HCT116 (cell line): ENCODE data around the gene AKAP12. TPM values are rescaled to one million over a fixed set of nuclear protein-coding genes. Genes with fewer than 3 reads are reported as not detected.
"Not testable (repeated sequence)": the region's sequence is repeated elsewhere in the genome, so short reads cannot be mapped to it uniquely, and the experiment has no call there.

Experiments used
- ATAC-seq: fragments of 200-7000 bp; cut with Tn5 transposase; 2 replicates; pipeline ENCODE4 v1.9.1; 2020; ENCODE audit warnings: mild to moderate bottlenecking, moderate library complexity
- BruUV-seq: library from RNA; stranded (reverse); fragments of 400-500 nt; replicated peaks from 2 replicates; lab custom pipeline; 2021; lab: Mats Ljungman, UMichigan
- CTCF ChIA-PET: fragments of 300-600 bp; sonication (Branson Sonifier 250); formaldehyde crosslinking; loops from one replicate; lab custom pipeline; 2021; ENCODE audit warnings: antibody characterized with exemption; lab: Charles Lee
- POLR2A ChIA-PET: fragments of 300-600, 350-600 bp; sonication (Branson Sonifier 250); formaldehyde crosslinking; loops from one replicate; lab custom pipeline; 2021; ENCODE audit warnings: antibody characterized with exemption; lab: Charles Lee
- RAD21 ChIA-PET, 2 experiments: fragments of 300-600 bp; sonication (Branson Sonifier 250); formaldehyde crosslinking; loops; one replicate each; lab custom pipeline; 2023; ENCODE audit warnings: low total read pairs in 2 of 2; ENCODE audit not compliant: uncharacterized antibody in 2 of 2, unreplicated experiment in 2 of 2, low non-redundant PET in 1 of 2; lab: Charles Lee
- DNase-seq: peaks from one replicate; pipeline ENCODE4 v3.0.0-alpha.2; 2010; ENCODE audit warnings: low read depth, low spot score
- H2AFZ ChIP-seq: fragments of 200-600 bp; shearing (Covaris generic), sonication (generic); 2 replicates; pipeline ENCODE4 v1.6.1; 2017; ENCODE audit warnings: low read depth, mixed run types, mixed read lengths, antibody characterized with exemption, low read length; ENCODE audit not compliant: poor library complexity, severe bottlenecking
- H3K27ac ChIP-seq: 2 replicates; pipeline ENCODE4 v1.5.1; 2012; ENCODE audit warnings: low read depth, low read length
- H3K27me3 ChIP-seq: fragments of 200-600 bp; sonication (generic); 2 replicates; pipeline ENCODE4 v1.6.1; 2016; ENCODE audit warnings: mixed run types, low read length, mixed read lengths; ENCODE audit not compliant: insufficient read depth
- H3K36me3 ChIP-seq, 2 experiments: fragments of 200-500 bp in 1 of 2; fragments of 200-600 bp in 1 of 2; sonication (Bioruptor generic) in 1 of 2; sonication (generic) in 1 of 2; 2 replicates each; pipeline versions ENCODE4 v1.5.1 to v1.6.1; 2014 to 2016; ENCODE audit warnings: low read length in 2 of 2, inconsistent platforms in 1 of 2, mixed read lengths in 1 of 2, mixed run types in 1 of 2; ENCODE audit not compliant: insufficient read depth in 2 of 2, control insufficient read depth in 1 of 2
- H3K4me1 ChIP-seq, 2 experiments: fragments of 200-600 bp in 1 of 2; sonication (generic) in 1 of 2; 2 replicates each; pipeline versions ENCODE4 v1.5.1 to v1.6.1; 2012 to 2017; ENCODE audit warnings: low read length in 2 of 2, inconsistent platforms in 1 of 2, mild to moderate bottlenecking in 1 of 2, mixed read lengths in 1 of 2, mixed run types in 1 of 2, moderate library complexity in 1 of 2; ENCODE audit not compliant: insufficient read depth in 2 of 2, control insufficient read depth in 1 of 2
- H3K4me2 ChIP-seq: fragments of 200-600 bp; sonication (generic); 2 replicates; pipeline ENCODE4 v1.6.1; 2017; ENCODE audit warnings: mixed run types, low read length, mixed read lengths
- H3K4me3 ChIP-seq, 2 experiments: fragments of 200-600 bp in 1 of 2; sonication (generic) in 1 of 2; replicated peaks in 1 of 2; 2 replicates each; pipeline ENCODE4 v1.5.1; 2011 to 2016; ENCODE audit warnings: low read length in 2 of 2, control low read depth in 1 of 2, low read depth in 1 of 2, mild to moderate bottlenecking in 1 of 2, mixed read lengths in 1 of 2, mixed run types in 1 of 2
- H3K79me2 ChIP-seq: fragments of 200-600 bp; sonication (generic); 2 replicates; pipeline ENCODE4 v1.6.1; 2017; ENCODE audit warnings: mild to moderate bottlenecking, mixed run types, low read length, moderate library complexity, mixed read lengths; ENCODE audit not compliant: insufficient read depth
- H3K9ac ChIP-seq: fragments of 200-600 bp; sonication (generic); 2 replicates; pipeline ENCODE4 v1.6.1; 2016; ENCODE audit warnings: low read length, mixed read lengths
- H3K9me2 ChIP-seq: fragments of 200-600 bp; sonication (generic), shearing (Covaris generic); 2 replicates; pipeline ENCODE4 v1.6.1; 2017; ENCODE audit warnings: mixed run types, mild to moderate bottlenecking, moderate library complexity; ENCODE audit not compliant: insufficient read depth
- H3K9me3 ChIP-seq, 2 experiments: fragments of 200-500 bp in 1 of 2; fragments of 200-600 bp in 1 of 2; sonication (Bioruptor generic) in 1 of 2; sonication (generic) in 1 of 2; 2 replicates each; pipeline ENCODE4 v1.6.1; 2014 to 2017; ENCODE audit warnings: low read length in 2 of 2, mixed read lengths in 2 of 2, inconsistent platforms in 1 of 2, low read depth in 1 of 2, mild to moderate bottlenecking in 1 of 2, mixed run types in 1 of 2, moderate library complexity in 1 of 2; ENCODE audit not compliant: control insufficient read depth in 1 of 2, insufficient read depth in 1 of 2
- H4K20me1 ChIP-seq: fragments of 200-600 bp; sonication (generic), shearing (Covaris generic); 2 replicates; pipeline ENCODE4 v1.6.1; 2017; ENCODE audit warnings: mixed run types, mild to moderate bottlenecking, moderate library complexity; ENCODE audit not compliant: insufficient read depth
- CTCF ChIP-seq, 3 experiments: fragments of 200-600 bp in 1 of 3; sonication (generic) in 1 of 3; IDR thresholded peaks in 2 of 3; conservative IDR thresholded peaks in 1 of 3; 2 replicates each; pipeline ENCODE4 v1.5.1; 2012 to 2017; ENCODE audit warnings: low read depth in 2 of 3, low read length in 2 of 3, antibody characterized with exemption in 1 of 3, borderline replicate concordance in 1 of 3, control low read depth in 1 of 3, mild to moderate bottlenecking in 1 of 3, mixed read lengths in 1 of 3, mixed run types in 1 of 3, moderate library complexity in 1 of 3; ENCODE audit not compliant: insufficient read depth in 1 of 3
- MAX ChIP-seq: IDR thresholded peaks from 2 replicates; pipeline ENCODE4 v1.6.1; 2012
- YY1 ChIP-seq: IDR thresholded peaks from 2 replicates; pipeline ENCODE4 v1.6.1; 2011; ENCODE audit warnings: low read length, low read depth, moderate library complexity, mild to moderate bottlenecking; ENCODE audit not compliant: insufficient replicate concordance; ENCODE audit errors: extremely low read depth
- intact Hi-C: fragments of 100-400 bp; cut with micrococcal nuclease; formaldehyde crosslinking; loops from 2 replicates; pipeline ENCODE4 v1.10.0; 2022
- total RNA-seq: library from RNA; stranded (reverse); gene quantifications from one replicate; pipeline ENCODE4 v1.2.1, GENCODE V29; 2021; ENCODE audit not compliant: unreplicated experiment

AKAP12 gene
- total RNA-seq, 1 experiment from 2014 or later: 1,220 TPM

- H4K20me1 ChIP-seq, H3K4me1 ChIP-seq, intact Hi-C loops, H3K36me3 ChIP-seq, H3K27me3 ChIP-seq, BruUV-seq, POLR2A ChIA-PET, H2AFZ ChIP-seq, DNase-seq, H3K9me3 ChIP-seq, H3K27ac ChIP-seq, H3K9ac ChIP-seq, CTCF ChIA-PET, ATAC-seq, H3K4me3 ChIP-seq, H3K9me2 ChIP-seq, H3K4me2 ChIP-seq: not testable (repeated sequence)
- peaks cover 86% of the 10 kb centered on the region for H3K79me2 ChIP-seq
- RAD21 ChIA-PET: interaction anchor here in 1 of 2 experiments (0.7 kb wide), 1 partner anchor 546 kb away, joined by 3 read pairs; no protein-coding TSS in a partner anchor
Measured at GRCh38 chr6:151382631-151383030, 142.9 kb downstream of the AKAP12 start.

GRCh38 chr6:151384151-151384550 is 144.4 kb downstream of the AKAP12 start:
- no peaks in the 10 kb centered on the region for H3K9me2 ChIP-seq
- peaks cover 11 to 12% of the 10 kb centered on the region in 2 experiments for H3K4me1 ChIP-seq
- no peaks in the 10 kb centered on the region for H3K27me3 ChIP-seq
- H4K20me1 ChIP-seq: no peaks in the 10 kb centered on the region
- intact Hi-C loops: no loop called here
- no TSS peak for BruUV-seq
- no peak overlapping the region for H3K4me3 ChIP-seq
- ATAC-seq (no peak), DNase-seq (no peak)
- ChIA-PET POLR2A (no interaction called here), CTCF (interaction anchor here (0.9 kb wide), 1 partner anchor 9 kb away, joined by 3 read pairs; no protein-coding TSS in a partner anchor), RAD21 (no interaction called here)
- no peak overlapping the region for H3K9ac ChIP-seq
- H2AFZ ChIP-seq: no peak overlapping the region
- TF ChIP-seq CTCF (IDR thresholded peaks at IDR 0.05 in 2 of 3, conservative IDR thresholded peaks at IDR 0.05 in 1 of 3; ENCODE audit: borderline replicate concordance in 1 of 3, insufficient read depth in 1 of 3, low read depth in 2 of 3, low read length in 2 of 3): no peak
- no peak for TF ChIP-seq MAX
- no peak for TF ChIP-seq YY1
- no peak overlapping the region for H3K4me2 ChIP-seq
- H3K9me3 ChIP-seq: no peaks in the 10 kb centered on the region
- H3K27ac ChIP-seq: no peak overlapping the region
- peaks cover 86% of the 10 kb centered on the region for H3K79me2 ChIP-seq
- no peaks in the 10 kb centered on the region for H3K36me3 ChIP-seq
